ENCODE measurements around the gene WDR33. TPM values are rescaled to one million over a fixed set of nuclear protein-coding genes. Genes with fewer than 3 reads are reported as not detected.

The WDR33 gene
- total and polyA plus RNA-seq, 2 donors from 2014 or later: 19.8 to 60.2 TPM

GRCh38 chr2:127740665-127741288 is 70.2 kb downstream of the WDR33 start:
- no peaks in the 10 kb centered on the region for H3K27me3 ChIP-seq (ENCODE audit: control insufficient read depth, insufficient read depth, low read length)
- FAIRE-seq (no peak), DNase-seq (no peak)
- H3K9ac ChIP-seq (ENCODE audit: low read length in 3 of 3): no peak overlapping the region
- H3K9me3 ChIP-seq (ENCODE audit: control insufficient read depth in 2 of 3, insufficient read depth in 1 of 3, low read length in 3 of 3): no peaks in the 10 kb centered on the region
- no peak overlapping the region for H3K27ac ChIP-seq (ENCODE audit: low read depth in 2 of 2, low read length in 2 of 2)
- no peak overlapping the region for H3K4me3 ChIP-seq (ENCODE audit: low read length in 3 of 3)
- intact Hi-C loops (cut with DNase I): no loop called here
- peaks cover 0 to 4% (median 0%) of the 10 kb centered on the region in 3 donors for H3K36me3 ChIP-seq (ENCODE audit: control insufficient read depth in 2 of 3, insufficient read depth in 3 of 3, low read length in 3 of 3)
- peaks cover 0 to 11% (median 3%) of the 10 kb centered on the region in 3 donors for H3K4me1 ChIP-seq (ENCODE audit: control insufficient read depth in 2 of 3, insufficient read depth in 2 of 3, low read depth in 1 of 3, low read length in 3 of 3)
- no peak for TF ChIP-seq CTCF (IDR thresholded peaks at IDR 0.05; ENCODE audit: borderline replicate concordance, extremely low read depth, insufficient read depth)

- intact Hi-C loops (cut with DNase I): no loop called here
- H3K4me3 ChIP-seq (ENCODE audit: low read length in 3 of 3): no peak overlapping the region
Measured at GRCh38 chr2:127739800-127740199, 71.2 kb downstream of the WDR33 start.

DNA sequence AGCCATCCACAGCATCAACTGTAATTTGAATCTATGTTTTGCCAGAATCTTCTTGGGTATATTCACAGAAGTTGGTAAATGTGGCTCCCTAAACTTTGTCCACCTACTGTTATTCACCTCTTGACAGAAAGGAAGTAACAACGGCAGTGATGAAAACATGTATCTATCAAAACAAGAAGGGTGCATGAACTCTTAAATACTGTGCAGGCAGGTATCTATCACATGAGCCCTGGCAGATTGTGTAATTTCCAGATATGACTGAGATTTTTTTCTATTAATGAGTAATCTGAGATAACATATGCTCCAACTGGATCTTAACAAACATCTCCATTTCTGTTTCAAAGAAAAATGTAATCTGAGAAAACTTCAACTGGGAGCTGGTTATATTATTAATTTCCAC is 73.1 kb downstream of the WDR33 start:
- Histone ChIP-seq H3K36me3 (ENCODE audit: control insufficient read depth in 2 of 3, insufficient read depth in 3 of 3, low read length in 3 of 3) (no peaks in the 10 kb centered on the region), H3K9me3 (ENCODE audit: control insufficient read depth in 2 of 3, insufficient read depth in 1 of 3, low read length in 3 of 3) (no peaks in the 10 kb centered on the region), H3K27me3 (ENCODE audit: control insufficient read depth, insufficient read depth, low read length) (no peaks in the 10 kb centered on the region), H3K27ac (ENCODE audit: low read depth in 2 of 2, low read length in 2 of 2) (no peak overlapping the region), H3K4me3 (ENCODE audit: low read length in 3 of 3) (no peak overlapping the region), H3K9ac (ENCODE audit: low read length in 3 of 3) (no peak overlapping the region), H3K4me1 (ENCODE audit: control insufficient read depth in 2 of 3, insufficient read depth in 2 of 3, low read depth in 1 of 3, low read length in 3 of 3) (peaks cover 0 to 17% (median 9%) of the 10 kb centered on the region in 3 donors)
- intact Hi-C loops (cut with DNase I): no loop called here
- DNase-seq (no peak), FAIRE-seq (no peak)
- TF ChIP-seq CTCF (IDR thresholded peaks at IDR 0.05; ENCODE audit: borderline replicate concordance, extremely low read depth, insufficient read depth): no peak

More at GRCh38 chr2:127739800-127740199, 71.2 kb downstream of the WDR33 start:
- TF ChIP-seq CTCF (IDR thresholded peaks at IDR 0.05; ENCODE audit: borderline replicate concordance, extremely low read depth, insufficient read depth): no peak
- no peak overlapping the region for H3K27ac ChIP-seq (ENCODE audit: low read depth in 2 of 2, low read length in 2 of 2)
- H3K36me3 ChIP-seq (ENCODE audit: control insufficient read depth in 2 of 3, insufficient read depth in 3 of 3, low read length in 3 of 3): peaks cover 0 to under 1% (median 0%) of the 10 kb centered on the region in 3 donors
- no peaks in the 10 kb centered on the region for H3K27me3 ChIP-seq (ENCODE audit: control insufficient read depth, insufficient read depth, low read length)
- peaks cover 0 to 11% (median 5%) of the 10 kb centered on the region in 3 donors for H3K4me1 ChIP-seq (ENCODE audit: control insufficient read depth in 2 of 3, insufficient read depth in 2 of 3, low read depth in 1 of 3, low read length in 3 of 3)
- DNase-seq (no peak), FAIRE-seq (no peak)
- no peaks in the 10 kb centered on the region for H3K9me3 ChIP-seq (ENCODE audit: control insufficient read depth in 2 of 3, insufficient read depth in 1 of 3, low read length in 3 of 3)
- H3K9ac ChIP-seq (ENCODE audit: low read length in 3 of 3): no peak overlapping the region
